ENCODE measurements around the gene ZSCAN29.
A peak's percentile ranks its signal among the peaks of the same experiment; 100 is the strongest.
"Not testable (repeated sequence)": the region's sequence is repeated elsewhere in the genome, so short reads cannot be mapped to it uniquely, and the experiment has no call there.

ZSCAN29 gene

DNA sequence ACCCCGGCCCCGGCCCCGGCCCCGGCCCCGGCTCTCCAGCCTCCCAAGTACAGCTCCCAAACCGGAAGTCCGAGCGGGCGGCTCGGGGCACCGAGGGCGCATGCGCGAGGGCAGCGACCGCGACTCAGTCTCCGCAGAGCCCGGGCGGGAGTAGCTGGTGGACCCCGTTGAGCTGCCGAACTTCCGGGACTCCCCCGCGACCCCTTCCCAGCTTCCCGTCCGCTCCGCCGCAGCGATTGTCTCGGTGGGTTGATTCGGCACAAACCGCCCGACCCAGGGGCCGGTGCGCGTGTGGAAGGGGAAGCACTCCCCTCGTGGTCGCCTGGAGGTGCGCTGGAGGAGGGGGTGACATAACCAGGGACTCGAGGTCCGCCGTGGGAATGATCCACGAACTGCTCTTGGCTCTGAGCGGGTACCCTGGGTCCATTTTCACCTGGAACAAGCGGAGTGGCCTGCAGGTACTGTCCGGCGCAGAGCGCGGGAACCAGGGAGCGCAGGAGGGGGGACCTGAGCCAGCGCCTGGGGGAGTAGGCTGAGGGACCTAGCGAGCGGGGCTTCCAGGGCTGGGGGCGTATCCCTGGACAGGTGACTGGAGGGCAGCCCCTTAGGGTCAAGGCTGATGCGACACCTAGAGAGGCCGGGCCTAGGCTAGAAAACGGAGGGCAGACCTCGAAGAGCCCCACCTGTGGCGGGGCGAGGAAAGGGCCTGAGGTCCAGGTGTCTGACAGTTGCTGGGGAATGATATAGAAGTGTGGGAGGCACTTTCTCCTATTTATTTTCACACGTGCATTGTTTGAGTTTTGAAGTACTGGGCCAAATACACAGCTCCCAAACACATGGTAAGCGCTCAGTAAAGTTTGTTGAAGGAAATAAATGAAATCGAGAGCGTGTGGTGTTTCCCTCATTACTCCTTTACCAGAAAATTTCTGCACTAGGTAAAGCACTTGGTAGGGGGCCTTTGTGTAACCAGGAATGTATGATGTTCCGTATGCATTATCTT, at the start of gene ZSCAN29, which contains the start of gene TUBGCP4:
Gene ZSCAN29, minus strand, starts transcription at position 69 of the 1,000 bp plus-strand sequence. CDS start 1,130 bp downstream, outside the sequence.
Gene TUBGCP4, plus strand, starts transcription at position 127 of the 1,000 bp plus-strand sequence. Its CDS starts 254 bp downstream, at position 381.
- peak; percentile 87 for DNase-seq

DNA sequence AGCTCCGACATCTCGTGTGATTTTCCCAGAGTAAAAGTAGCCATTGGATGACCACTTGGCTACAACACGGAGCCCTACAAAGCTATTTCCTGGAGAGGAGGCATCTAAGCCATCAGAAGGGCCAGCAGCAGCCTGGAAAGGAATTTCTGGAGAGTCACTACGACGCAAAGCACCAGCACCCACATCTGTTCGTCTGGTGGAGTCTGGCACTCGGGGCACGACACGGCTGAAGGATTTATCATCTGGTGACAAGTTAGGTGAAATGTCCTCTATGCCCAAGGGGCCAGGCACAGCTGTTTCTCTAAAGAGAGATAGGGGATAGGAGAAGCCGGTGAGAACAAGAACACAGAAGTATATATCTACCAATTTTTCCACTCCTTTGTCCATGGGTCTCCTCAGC, 49.6 kb upstream of the ZSCAN29 start:
- no peak for DNase-seq

DNA sequence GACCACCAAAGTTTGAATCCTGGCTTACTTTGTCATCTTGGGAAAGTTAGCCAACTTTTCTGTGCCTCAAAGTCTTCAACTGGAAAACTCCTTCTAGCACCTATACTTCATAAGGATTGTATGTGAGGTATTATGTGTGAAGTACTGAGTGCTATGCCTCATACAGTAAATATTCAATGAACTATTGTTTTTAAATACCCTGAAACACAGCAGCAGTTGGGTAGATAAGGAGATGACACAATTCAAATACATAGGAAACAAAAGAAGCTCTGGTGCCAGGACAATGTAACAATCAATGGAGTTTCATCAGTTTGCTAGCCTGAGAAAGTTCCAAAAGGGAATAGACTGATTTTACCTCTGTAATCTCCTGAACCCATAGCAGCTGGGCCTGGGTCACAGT, 43.4 kb upstream of the ZSCAN29 start:
- no peak for DNase-seq

DNA sequence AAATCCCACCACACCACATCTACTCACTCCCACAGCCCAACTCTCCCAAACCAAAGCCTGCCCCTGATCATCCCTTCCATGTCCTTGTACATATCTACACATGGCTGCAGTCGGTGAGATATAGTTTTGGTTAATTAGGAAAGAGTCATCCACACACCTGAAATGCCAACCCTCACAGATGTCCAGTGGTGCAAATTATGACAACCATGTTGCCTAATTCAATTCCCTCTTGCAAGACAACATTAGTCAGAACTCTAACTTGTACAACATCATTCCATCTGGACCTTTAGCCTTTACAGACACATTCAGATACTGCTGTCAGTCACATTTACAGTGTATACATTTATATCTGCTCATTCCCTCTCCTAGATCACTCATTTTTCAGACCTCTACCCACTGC, 41.3 kb upstream of the ZSCAN29 start:
- no peak for DNase-seq

DNA sequence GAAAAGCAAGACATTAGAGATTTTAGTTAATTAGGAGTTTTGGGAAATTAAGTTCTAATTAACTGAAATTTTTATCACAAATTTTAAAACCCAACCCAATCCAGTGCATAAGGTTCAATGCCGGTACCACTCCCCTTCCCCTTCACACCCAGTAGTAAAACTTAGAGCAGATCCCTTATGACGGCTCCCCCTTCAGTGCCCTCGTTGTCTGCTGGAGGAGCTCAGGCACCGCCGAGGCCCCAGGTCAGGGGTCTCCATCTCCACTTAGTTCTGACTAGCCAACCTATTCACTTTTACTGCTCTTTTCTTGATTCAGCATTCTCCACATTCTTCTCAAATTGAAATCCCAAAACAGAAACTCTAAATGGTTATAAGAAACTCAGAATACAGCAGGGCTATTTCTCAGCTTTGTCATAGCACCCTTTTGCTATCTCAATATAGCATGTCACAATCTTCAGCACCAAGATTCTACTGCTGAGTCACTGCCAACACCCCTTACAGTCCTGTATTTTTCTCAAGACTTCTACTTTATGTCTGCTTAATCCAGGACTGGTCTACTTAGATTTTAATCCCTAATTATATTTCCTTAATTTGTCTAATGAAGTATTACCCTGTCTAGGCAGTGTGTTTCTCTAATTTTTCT, 39.9 kb upstream of the ZSCAN29 start:
- no peak for DNase-seq

DNA sequence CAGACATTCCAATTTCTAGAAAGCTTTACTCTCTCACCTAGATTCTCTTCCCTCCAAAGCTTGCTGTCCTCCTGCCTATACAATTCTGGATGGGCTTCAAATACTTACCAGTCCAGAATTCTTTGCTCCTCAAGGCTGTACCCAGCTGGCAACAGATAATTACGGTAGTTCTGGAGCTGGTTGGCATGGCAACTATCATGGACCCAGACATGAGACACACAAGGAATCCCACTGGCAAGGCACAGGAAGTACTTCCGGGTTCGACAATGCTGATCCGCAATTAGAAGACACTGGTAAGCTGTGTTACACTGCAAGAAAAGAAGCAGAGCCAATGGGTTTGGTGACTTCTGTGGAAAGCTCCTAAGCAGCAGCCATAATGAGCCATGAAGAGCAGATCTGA, 37.9 kb upstream of the ZSCAN29 start:
- no peak for DNase-seq

DNA sequence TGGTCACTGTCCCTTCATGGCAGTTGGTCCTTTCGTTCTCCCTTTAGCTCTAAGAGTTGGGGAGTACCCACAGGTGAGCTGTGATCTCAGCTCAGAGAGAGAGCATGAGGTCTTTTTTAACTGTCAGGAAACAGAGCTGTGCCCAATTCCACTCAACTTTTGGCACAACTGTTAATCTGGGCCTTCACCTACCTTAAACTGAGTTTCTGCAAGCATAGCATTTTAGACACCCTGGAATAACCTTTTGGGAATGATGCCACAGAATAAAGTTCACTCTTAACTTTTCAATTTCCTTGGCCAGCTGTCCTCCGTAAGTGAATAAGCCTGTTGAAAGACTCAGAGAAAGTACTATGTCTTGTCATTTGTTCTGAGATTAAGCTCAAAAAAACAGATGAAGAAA, 36.0 kb upstream of the ZSCAN29 start:
- no peak for DNase-seq

DNA sequence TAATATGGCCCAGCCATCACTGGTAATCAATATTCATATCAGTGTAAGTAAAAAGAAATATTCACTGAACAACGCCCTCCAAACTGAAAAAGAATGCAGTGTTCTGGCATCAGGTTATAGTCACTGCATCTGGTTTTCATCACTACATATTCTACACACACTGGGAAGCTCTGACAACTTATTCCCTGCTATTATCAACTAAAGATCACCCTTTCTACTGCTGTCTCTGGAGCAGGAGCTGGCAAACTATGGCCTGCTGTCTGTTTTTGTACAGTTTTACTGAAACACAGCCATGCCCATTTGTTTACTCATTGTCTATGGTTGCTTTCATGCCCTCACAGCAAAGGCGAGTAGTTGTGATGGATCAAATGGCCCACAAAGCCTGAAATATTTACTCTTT, 35.3 kb upstream of the ZSCAN29 start:
- DNase-seq, result no peak

DNA sequence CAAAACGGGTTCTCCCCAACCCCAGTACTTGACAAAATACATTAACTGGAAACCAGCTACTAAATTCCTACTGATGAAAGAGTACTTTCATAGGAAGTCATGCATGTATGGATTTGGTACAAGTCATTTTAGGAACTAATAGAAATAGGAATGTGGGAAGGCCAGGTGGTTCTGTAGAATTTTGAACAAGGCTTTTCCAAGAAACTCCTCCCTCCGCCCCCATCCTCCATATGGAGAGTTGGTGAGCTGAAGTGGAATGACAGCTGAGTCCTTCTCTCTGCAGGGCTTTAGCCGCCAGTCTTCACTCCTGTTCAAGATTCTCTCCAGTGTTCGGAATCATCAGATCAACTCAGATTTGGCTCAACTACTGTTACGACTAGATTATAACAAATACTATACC, 33.3 kb upstream of the ZSCAN29 start:
- DNase-seq, result no peak

DNA sequence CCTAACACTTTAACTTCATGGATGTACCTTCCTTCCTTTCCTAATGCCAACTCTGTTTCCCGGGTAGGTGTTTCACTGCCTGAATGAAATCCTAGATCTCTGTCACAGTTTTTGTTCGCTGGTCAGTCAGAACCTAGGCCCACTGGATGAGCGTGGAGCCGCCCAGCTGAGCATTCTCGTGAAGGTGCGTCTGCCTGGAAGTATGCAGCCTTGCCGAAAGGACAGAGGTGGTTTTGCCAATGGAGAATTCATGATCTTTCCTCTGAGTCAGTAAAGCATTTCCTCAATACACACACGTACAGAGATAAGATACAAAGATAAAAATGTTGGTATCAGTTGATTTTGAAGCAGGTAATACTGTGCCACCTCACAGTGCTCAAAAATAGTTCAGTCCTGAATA, 32.8 kb upstream of the ZSCAN29 start:
- DNase-seq, result no peak

DNA sequence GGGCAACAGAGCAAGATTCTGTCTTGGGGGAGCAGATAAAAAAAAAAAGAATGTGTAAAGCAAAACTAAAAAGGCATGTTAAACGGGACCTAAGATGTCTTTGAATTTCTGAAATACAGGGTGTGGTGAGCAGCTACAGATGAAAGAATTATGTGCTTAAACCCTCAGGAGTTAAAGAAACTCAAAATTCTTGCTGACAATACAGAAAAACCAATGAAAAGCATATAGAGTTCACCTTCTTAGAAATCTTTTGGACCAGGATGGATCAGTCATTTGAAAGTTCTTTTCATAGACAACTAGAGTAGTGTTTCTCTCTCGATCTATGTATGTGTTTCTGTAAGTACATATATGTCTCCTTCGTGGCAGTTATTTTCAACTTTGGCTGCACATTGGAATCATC, 31.4 kb upstream of the ZSCAN29 start:
- no peak for DNase-seq

DNA sequence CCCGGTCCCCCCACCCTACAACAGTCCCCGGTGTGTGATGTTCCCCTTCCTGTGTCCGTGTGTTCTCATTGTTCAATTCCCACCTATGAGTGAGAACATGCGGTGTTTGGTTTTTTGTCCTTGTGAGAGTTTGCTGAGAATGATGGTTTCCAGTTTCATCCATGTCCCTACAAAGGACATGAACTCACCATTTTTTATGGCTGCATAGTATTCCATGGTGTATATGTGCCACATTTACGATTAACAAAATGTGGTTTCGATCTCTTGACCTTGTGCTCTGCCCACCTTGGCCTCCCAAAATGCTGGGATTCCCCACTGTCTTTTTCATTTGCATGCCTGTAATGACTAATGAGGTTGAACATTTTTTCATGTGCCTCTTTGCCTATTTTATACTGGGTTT, 22.7 kb upstream of the ZSCAN29 start:
- not testable (repeated sequence) for DNase-seq

DNA sequence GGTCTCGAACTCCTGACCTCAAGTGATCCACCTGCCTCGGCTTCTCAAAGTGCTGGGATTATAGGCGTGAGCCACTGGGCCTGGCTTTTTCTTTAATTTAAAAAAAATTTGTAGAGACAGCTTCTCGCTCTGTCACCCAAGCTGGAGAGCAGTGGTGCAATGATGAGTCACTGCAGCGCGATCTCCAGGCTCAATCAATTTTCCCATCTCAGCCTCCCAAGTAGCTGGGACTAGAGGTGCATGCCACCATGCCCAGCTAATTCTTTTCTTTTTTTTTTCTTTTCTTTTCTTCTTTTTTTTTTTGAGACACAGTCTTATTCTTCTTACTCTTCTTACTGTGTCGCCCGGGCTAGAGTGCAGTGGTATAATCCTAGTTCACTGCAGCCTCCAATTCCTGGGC, 19.9 kb upstream of the ZSCAN29 start:
- DNase-seq, result no peak

DNA sequence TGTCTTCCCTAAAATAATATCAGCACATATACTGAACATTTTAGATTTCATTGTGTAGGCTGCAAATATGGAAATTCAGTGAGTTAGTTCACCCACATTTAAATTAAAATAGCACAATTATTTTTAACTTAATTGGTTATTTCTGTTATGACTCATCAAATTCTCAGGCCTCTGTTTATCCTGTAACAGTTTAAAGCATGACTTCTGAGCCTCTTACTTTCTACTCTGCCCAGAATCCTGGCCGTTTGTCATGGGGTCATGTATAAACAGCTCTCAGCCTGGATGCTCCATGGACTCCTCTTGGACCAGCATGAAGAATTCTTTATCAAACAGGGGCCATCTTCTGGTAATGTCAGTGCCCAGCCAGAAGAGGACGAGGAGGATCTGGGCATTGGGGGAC, 12.2 kb upstream of the ZSCAN29 start:
- DNase-seq, result no peak

DNA sequence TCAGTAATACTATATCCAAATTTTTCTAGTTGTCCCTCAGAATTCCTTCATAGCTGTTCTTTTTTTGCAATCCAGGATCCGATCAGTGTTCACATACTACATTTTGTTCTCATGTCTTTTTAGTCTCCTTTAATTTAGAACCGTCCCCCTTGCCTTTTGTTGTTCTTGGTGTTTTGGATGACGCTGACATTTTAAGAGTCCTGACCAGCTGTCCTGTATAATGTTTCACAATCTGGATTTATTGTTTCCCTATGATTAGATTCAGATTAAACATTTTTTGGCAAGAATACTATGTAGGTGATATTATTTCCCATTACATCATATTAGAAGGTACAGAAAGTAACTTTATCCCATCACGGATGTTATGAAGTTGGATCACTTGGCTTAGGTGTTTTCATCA, 11.5 kb upstream of the ZSCAN29 start:
- no peak for DNase-seq

DNA sequence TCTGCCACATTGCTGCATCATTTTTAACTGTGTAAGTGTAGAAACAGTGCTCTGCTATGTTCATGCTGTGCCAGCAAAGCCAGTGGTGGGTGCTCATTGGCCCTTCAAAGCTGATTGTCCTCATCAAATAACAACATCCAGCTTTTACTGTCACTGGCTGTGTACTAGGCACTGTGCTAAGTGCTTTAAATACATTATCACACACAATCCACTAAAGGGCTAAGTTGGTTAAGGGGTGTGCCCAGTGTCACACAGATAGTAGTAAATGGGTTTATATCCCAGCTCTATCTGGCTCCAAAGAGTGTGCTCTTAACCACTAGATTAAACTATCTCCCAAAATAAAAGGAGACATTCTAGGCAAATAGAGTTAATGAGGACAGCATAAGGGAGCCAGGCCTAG, 7.8 kb upstream of the ZSCAN29 start:
- DNase-seq, result no peak

DNA sequence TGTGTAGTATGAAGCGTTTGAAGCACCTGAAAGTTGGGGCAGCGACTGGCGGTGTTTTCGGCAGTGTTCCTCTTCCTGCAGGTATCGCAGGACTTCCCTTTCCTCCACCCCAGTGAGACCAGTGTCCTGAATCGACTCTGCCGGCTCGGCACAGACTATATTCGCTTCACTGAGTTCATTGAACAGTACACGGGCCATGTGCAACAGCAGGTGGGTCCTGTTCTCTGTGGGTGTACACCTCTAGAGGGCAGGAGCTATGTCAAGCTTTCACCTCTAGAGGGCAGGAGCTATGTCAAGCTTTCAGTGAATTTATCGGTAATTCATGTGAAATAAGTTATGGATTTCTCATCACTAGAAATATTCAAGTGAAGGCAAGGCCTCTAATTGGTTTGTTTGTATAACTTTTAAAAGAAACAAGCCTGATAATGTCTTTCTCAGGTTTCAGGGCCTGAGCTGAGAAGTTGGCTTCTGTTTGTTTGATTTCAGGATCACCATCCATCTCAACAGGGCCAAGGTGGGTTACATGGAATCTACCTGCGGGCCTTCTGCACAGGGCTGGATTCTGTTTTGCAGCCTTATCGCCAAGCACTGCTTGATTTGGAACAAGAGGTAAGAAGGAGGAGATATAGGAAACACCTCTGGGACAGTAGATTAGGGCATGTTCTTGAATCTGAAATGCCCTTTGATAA, 5.3 kb upstream of the ZSCAN29 start:
- DNase-seq, result peak; percentile 20

DNA sequence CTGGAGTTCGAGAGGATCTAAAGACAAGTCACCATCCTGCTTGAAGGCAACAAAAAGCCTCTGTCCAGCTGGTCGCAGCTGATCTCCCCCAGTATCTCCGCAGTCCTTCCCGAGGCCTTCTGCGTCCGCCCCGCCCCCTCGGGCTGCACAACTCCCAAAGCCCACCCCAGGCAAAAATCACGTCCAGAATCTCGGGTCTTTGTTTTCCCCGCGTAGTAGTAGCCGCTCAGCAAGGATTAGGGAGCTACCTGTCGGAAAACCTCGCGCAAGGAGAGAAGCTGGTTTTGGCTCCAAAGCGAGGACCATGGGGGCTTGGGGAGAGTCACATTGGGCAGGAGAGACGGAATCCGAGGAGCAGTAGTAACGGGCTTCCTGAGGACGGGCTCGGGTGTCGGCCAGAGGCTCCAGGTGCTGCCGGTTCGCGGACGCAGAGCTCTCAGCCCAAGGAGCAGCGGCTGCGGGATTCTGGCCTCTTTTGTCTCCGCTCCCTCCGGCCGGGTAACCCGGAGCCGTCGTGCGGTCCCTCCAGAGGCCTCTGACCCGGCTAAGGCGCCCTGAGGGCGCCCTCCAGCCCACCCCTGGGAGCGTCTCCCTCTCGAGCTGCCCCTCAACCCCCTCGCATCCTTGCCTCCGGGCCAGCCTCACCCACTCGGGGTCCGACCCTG, 401 bp downstream of the ZSCAN29 start:
- DNase-seq, result no peak

DNA sequence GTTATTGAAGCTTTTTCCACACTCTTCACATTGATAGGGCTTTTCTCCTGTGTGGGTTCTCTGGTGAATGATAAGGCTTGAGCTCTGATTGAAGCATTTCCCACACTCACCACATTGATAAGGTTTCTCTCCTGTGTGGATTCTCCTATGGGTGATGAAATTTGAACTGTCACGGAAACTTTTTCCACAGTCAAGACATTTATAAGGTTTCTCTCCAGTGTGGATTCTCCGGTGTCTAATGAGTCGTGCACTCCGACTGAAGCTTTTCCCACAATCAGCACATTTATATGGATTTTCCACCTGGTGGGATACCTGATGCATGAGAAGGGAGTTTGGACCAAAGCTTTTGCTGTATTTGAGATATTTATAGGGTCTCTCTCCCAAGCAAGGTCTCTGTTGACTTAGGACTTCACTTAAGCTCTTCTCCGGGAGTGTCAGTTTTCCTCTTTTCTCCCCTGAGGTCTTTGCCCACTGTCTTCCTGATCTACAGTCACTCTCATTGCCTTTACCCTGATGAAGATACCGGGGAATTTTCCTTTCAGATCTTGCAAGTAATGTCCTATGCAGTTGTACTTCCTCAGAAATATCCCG, 9.4 kb downstream of the ZSCAN29 start:
- no peak for DNase-seq

DNA sequence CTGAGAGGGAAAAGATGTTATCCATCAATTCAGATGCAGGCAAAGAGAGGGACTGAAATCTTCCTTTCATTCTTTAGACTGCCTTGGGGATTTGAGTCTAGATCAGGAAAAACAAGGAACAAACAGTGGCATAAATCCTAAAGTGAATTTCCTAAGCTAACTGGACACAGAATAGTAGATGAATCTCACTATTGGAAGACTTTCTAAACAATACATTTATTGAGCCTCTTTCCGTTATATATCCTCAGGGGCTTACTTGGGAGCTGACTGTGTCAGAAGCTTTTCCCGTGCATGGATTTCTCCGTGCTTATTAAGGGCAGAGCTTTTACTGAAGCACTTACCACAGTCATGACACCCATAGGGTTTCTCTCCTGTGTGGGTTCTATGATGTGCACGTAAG, 10.0 kb downstream of the ZSCAN29 start:
- DNase-seq, result no peak

DNA sequence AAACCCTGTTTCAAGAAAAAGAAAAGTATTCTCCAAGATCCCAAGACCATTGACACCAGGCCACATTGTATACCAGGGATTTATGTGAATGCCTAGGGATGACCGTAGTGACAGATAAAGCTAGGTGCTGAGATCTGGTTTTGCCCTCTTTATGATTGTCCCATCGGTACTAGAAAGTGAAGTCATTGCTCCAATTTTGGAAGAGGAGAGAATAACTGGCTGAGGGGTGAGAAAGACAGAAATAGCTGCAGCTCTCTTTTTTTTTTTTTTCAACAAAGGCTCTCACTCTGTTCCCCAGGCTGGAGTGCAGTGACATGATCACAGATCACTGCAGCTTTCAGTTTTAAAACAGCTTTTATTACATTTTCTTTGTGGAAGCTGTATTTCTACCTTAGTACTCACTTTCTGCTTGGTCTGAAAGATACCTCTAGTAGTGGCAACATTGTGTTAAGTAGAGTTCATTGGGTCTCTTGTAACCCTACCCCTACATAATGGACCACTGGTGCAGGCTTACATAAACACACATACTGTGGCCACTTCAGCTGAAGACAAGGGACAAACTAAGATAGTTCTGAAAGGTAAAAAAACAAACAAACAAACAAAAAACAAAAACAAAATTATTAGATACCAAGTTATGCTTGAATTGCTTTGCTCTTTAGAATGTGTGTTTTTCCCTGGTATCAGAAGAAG, 18.0 kb downstream of the ZSCAN29 start:
- no peak for DNase-seq

DNA sequence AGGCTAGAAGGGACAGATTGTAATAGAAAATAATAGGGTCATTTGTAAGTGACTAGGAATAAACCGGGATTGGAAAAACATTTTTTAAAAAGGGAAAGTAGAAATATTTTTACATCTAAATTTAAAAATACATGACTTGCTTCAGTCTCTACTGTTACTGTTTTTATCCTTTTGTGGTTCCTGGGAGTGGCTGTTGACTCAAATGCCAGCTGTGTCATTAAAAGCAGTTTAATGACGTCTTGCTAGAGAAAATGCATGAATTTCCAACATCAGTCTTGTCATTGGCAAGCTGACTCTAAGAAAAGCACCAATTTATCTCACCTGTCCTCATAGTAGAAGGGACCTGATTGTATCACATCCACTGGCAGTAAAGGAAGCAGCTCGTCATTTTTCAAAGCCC, 23.7 kb downstream of the ZSCAN29 start:
- no peak for DNase-seq
